ENCODE data around the gene NOS1AP.

NOS1AP gene

GRCh38 chr1:162386292-162387225 is 317.1 kb downstream of the NOS1AP start:
- DNase-seq (ENCODE audit: low read depth): no peak

GRCh38 chr1:162387226-162388082 is 318.0 kb downstream of the NOS1AP start:
- no peak for DNase-seq (ENCODE audit: low read depth)

GRCh38 chr1:162388083-162388594 is 318.6 kb downstream of the NOS1AP start:
- no peak for DNase-seq (ENCODE audit: low read depth)

- no peak for DNase-seq (ENCODE audit: low read depth)
These were observed 319.1 kb downstream of the NOS1AP start for GRCh38 chr1:162388615-162389014.

GRCh38 chr1:162389021-162389818 is 319.7 kb downstream of the NOS1AP start:
- peak; percentile 22 for DNase-seq (ENCODE audit: low read depth)

GRCh38 chr1:162389971-162390370 is 320.5 kb downstream of the NOS1AP start:
- DNase-seq (ENCODE audit: low read depth): no peak

GRCh38 chr1:162390396-162391185 is 321.1 kb downstream of the NOS1AP start:
- DNase-seq (ENCODE audit: low read depth): no peak

GRCh38 chr1:162391790-162392563 is 322.5 kb downstream of the NOS1AP start:
- DNase-seq (ENCODE audit: low read depth): no peak

- DNase-seq (ENCODE audit: low read depth): no peak
These were observed 326.9 kb downstream of the NOS1AP start for GRCh38 chr1:162396201-162396906.

GRCh38 chr1:162397039-162397448 is 327.6 kb downstream of the NOS1AP start:
- no peak for DNase-seq (ENCODE audit: low read depth)

GRCh38 chr1:162397943-162398560 is 328.6 kb downstream of the NOS1AP start:
- no peak for DNase-seq (ENCODE audit: low read depth)

GRCh38 chr1:162398999-162399580 is 329.6 kb downstream of the NOS1AP start:
- no peak for DNase-seq (ENCODE audit: low read depth)

- DNase-seq (ENCODE audit: low read depth): no peak
These were observed 331.4 kb downstream of the NOS1AP start for GRCh38 chr1:162400790-162401355.

- peak; percentile 30 for DNase-seq (ENCODE audit: low read depth)
These were observed 335.2 kb downstream of the NOS1AP start for GRCh38 chr1:162404550-162405160.

- no peak for DNase-seq (ENCODE audit: low read depth)
These were observed 336.3 kb downstream of the NOS1AP start for GRCh38 chr1:162405800-162406199.

GRCh38 chr1:162406811-162407210 is 337.3 kb downstream of the NOS1AP start:
- DNase-seq (ENCODE audit: low read depth): no peak

- no peak for DNase-seq (ENCODE audit: low read depth)
These were observed 338.0 kb downstream of the NOS1AP start for GRCh38 chr1:162407539-162407938.

GRCh38 chr1:162412002-162412401 is 342.5 kb downstream of the NOS1AP start, which contains the start of gene SH2D1B:
Gene SH2D1B, minus strand, starts transcription at chr1:162412136. Its CDS starts 120 bp downstream, at chr1:162412016.
- no peak for DNase-seq (ENCODE audit: low read depth)

All from GM04503 (cell line).